MCF 10A (cell line): ENCODE data around the gene DSC2. TPM values are rescaled to one million over a fixed set of nuclear protein-coding genes. Genes with fewer than 3 reads are reported as not detected.
A peak's percentile ranks its signal among the peaks of the same experiment; 100 is the strongest.

Source experiments
- BruUV-seq: library from RNA; stranded (reverse); fragments of 400-500 nt; replicated peaks from 2 replicates; lab custom pipeline; 2021; lab: Mats Ljungman, UMichigan
- CTCF ChIA-PET: fragments of 300-600 bp; sonication (Branson Sonifier 250); formaldehyde crosslinking; extraction: SDS; loops from one replicate; lab custom pipeline; 2021; ENCODE audit warnings: antibody characterized with exemption, inconsistent platforms; lab: Yijun Ruan, JAX
- POLR2A ChIA-PET: fragments of 300-600, 350-650 bp; sonication (Branson Sonifier 250); formaldehyde crosslinking; extraction: SDS; loops from one replicate; lab custom pipeline; 2020; ENCODE audit warnings: antibody characterized with exemption, inconsistent platforms; lab: Yijun Ruan, JAX
- DNase-seq: peaks from one replicate; pipeline ENCODE4 v3.0.0-alpha.2; 2018; ENCODE audit not compliant: unreplicated experiment
- H3K27ac Mint-ChIP-seq: one replicate; pipeline ENCODE4 v1.8.0; 2022; ENCODE audit warnings: mild to moderate bottlenecking, low read depth, mixed read lengths; ENCODE audit not compliant: unreplicated experiment
- H3K27me3 Mint-ChIP-seq: one replicate; pipeline ENCODE4 v1.8.0; 2022; ENCODE audit warnings: mixed read lengths; ENCODE audit not compliant: insufficient read depth, unreplicated experiment
- H3K36me3 Mint-ChIP-seq: one replicate; pipeline ENCODE4 v1.8.0; 2022; ENCODE audit warnings: mild to moderate bottlenecking, moderate library complexity, mixed read lengths; ENCODE audit not compliant: insufficient read depth, unreplicated experiment
- H3K4me1 Mint-ChIP-seq: one replicate; pipeline ENCODE4 v1.8.0; 2022; ENCODE audit warnings: mixed read lengths; ENCODE audit not compliant: insufficient read depth, unreplicated experiment
- H3K4me3 Mint-ChIP-seq: one replicate; pipeline ENCODE4 v1.8.0; 2022; ENCODE audit warnings: mild to moderate bottlenecking, moderate library complexity, mixed read lengths; ENCODE audit not compliant: unreplicated experiment
- H3K9me3 Mint-ChIP-seq: one replicate; pipeline ENCODE4 v1.8.0; 2022; ENCODE audit warnings: mixed read lengths; ENCODE audit not compliant: unreplicated experiment
- CTCF ChIP-seq: fragments of 200-600 bp; IDR thresholded peaks from one replicate; pipeline ENCODE4 v1.8.0; 2022; ENCODE audit warnings: antibody characterized with exemption, mild to moderate bottlenecking; ENCODE audit not compliant: unreplicated experiment
- intact Hi-C: fragments of 100-400 bp; cut with micrococcal nuclease; formaldehyde crosslinking; loops from 2 replicates; pipeline ENCODE4 v1.14.1; 2022
- total RNA-seq: library from RNA; stranded (reverse); gene quantifications from 2 replicates; pipeline ENCODE4 v1.2.3, GENCODE V29; 2022

Gene DSC2
- total RNA-seq, 1 experiment from 2014 or later = 11.3 TPM

- Mint-ChIP-seq H3K36me3 (peaks cover 7% of the 10 kb centered on the region), H3K27ac (no peak overlapping the region), H3K4me1 (peaks cover 16% of the 10 kb centered on the region), H3K4me3 (no peak overlapping the region), H3K27me3 (no peaks in the 10 kb centered on the region), H3K9me3 (no peaks in the 10 kb centered on the region)
- DNase-seq = no peak
- no peak for TF ChIP-seq CTCF
- BruUV-seq = no TSS peak
- intact Hi-C loops = no loop called here
- POLR2A ChIA-PET = interaction anchor here (0.9 to 1.3 kb wide), 2 partner anchors 15 to 16 kb away, joined by 4 read pairs; partner anchors contain the start of gene DSC3
- CTCF ChIA-PET = no interaction called here
These were observed 43.3 kb downstream of the DSC2 start for GRCh38 chr18:31058897-31059296.

GRCh38 chr18:31057917-31058316 lies 44.3 kb downstream of the DSC2 start:
- no TSS peak for BruUV-seq
- POLR2A ChIA-PET = interaction anchor here (0.6 to 1.2 kb wide), 2 partner anchors 11 to 16 kb away, joined by 3 to 7 read pairs; partner anchors contain the start of gene DSC3
- Mint-ChIP-seq H3K27ac (no peak overlapping the region), H3K4me3 (no peak overlapping the region), H3K36me3 (peaks cover 7% of the 10 kb centered on the region), H3K4me1 (peaks cover 11% of the 10 kb centered on the region), H3K9me3 (peaks cover 5% of the 10 kb centered on the region), H3K27me3 (no peaks in the 10 kb centered on the region)
- CTCF ChIA-PET = interaction anchor here (0.7 to 0.8 kb wide), 2 partner anchors 38 to 185 kb away, joined by 3 read pairs; no protein-coding TSS in a partner anchor
- no peak for DNase-seq
- intact Hi-C loops = no loop called here
- TF ChIP-seq CTCF = no peak

- peak; percentile 26 for DNase-seq
- Mint-ChIP-seq H3K36me3 (peaks cover 7% of the 10 kb centered on the region), H3K9me3 (peaks cover 8% of the 10 kb centered on the region), H3K27me3 (no peaks in the 10 kb centered on the region), H3K27ac (no peak overlapping the region), H3K4me1 (peaks cover 11% of the 10 kb centered on the region), H3K4me3 (no peak overlapping the region)
- no TSS peak for BruUV-seq
- no peak for TF ChIP-seq CTCF
- POLR2A ChIA-PET = interaction anchor here (0.7 to 1.4 kb wide), 4 partner anchors 10 to 230 kb away, joined by 3 to 6 read pairs (median 4); partner anchors contain the start of gene DSC3
- CTCF ChIA-PET = interaction anchor here (0.7 kb wide), 1 partner anchor 39 kb away, joined by 3 read pairs; no protein-coding TSS in a partner anchor
- intact Hi-C loops = no loop called here
These were observed 45.2 kb downstream of the DSC2 start for GRCh38 chr18:31057051-31057450.

GRCh38 chr18:31056296-31056695 lies 45.9 kb downstream of the DSC2 start:
- intact Hi-C loops = no loop called here
- no peak for DNase-seq
- H3K9me3 Mint-ChIP-seq = peaks cover 8% of the 10 kb centered on the region
- POLR2A ChIA-PET = interaction anchor here (0.7 to 1.4 kb wide), 5 partner anchors 10 to 230 kb away, joined by 3 to 6 read pairs (median 4); partner anchors contain the start of gene DSC3
- H3K4me3 Mint-ChIP-seq = no peak overlapping the region
- H3K27me3 Mint-ChIP-seq = no peaks in the 10 kb centered on the region
- CTCF ChIA-PET = no interaction called here
- no peak for TF ChIP-seq CTCF
- H3K36me3 Mint-ChIP-seq = peaks cover 2% of the 10 kb centered on the region
- H3K4me1 Mint-ChIP-seq = peaks cover 11% of the 10 kb centered on the region
- no TSS peak for BruUV-seq
- H3K27ac Mint-ChIP-seq = no peak overlapping the region
